ENCODE measurements around the gene SPZ1. TPM values are rescaled to one million over a fixed set of nuclear protein-coding genes. Genes with fewer than 3 reads are reported as not detected.
"Not testable (repeated sequence)": the region's sequence is repeated elsewhere in the genome, so short reads cannot be mapped to it uniquely, and the experiment has no call there.

Gene SPZ1, protein sequence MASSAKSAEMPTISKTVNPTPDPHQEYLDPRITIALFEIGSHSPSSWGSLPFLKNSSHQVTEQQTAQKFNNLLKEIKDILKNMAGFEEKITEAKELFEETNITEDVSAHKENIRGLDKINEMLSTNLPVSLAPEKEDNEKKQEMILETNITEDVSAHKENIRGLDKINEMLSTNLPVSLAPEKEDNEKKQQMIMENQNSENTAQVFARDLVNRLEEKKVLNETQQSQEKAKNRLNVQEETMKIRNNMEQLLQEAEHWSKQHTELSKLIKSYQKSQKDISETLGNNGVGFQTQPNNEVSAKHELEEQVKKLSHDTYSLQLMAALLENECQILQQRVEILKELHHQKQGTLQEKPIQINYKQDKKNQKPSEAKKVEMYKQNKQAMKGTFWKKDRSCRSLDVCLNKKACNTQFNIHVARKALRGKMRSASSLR
- polyA plus RNA-seq (ENCODE audit: insufficient read length in 12 of 12), result not detected
- long read RNA-seq, donor 1, result 0 reads
- long read RNA-seq, donor 2, result 0 reads
- long read RNA-seq, donor 3, result 0 reads
- long read RNA-seq, donor 4, result 0 reads
- long read RNA-seq, donor 5, result 0 reads
- long read RNA-seq, donor 6, result 0 reads
- long read RNA-seq, donor 7, result 0 reads
- long read RNA-seq, donor 8, result 0 reads
- long read RNA-seq, donor 9, result 0 reads
- long read RNA-seq, donor 10, result 0 reads
- long read RNA-seq, donor 11, result 0 reads

DNA sequence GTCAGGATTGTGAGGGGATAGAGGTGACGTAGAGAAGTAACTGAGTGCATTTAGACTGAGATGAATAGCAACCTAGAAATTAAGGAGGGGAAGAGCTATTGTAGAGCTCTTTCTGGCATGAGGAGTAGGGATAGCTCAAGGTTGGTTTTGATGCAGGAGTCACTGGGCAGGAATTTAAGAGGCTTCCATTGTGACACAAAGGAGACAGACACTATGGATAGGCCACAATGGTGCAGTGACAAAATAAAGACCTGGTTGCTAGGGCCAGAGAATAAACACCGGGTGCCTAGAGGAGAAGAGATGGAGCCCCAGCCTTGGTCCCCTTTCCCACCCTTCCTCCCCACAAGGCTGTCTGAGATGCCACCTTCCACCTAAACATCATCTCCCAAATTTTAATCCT is at the start of gene SPZ1:
SPZ1 (plus strand) TSS at position 301 of the 400 bp plus-strand sequence. CDS start 214 bp downstream, outside the sequence.
- no peak for DNase-seq

DNA sequence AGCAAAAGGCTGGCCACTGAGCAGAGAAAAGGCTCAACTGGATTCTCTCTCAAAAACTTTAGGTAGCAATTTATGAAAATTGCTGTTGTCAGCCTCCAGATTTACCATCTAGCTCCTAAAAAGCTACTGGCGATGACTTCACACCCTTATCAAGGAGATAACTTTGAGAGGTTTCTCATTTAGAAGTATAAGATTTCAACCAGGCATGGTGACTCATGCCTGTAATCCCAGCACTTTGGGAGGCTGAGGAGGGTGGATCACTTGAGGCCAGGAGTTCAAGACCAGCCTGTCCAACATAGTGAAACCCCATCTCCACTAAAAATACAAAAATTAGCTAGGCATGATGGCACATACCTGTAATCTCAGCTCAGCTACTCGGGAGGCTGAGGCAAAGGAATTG is 49.3 kb upstream of the SPZ1 start:
- DNase-seq, result not testable (repeated sequence)

DNA sequence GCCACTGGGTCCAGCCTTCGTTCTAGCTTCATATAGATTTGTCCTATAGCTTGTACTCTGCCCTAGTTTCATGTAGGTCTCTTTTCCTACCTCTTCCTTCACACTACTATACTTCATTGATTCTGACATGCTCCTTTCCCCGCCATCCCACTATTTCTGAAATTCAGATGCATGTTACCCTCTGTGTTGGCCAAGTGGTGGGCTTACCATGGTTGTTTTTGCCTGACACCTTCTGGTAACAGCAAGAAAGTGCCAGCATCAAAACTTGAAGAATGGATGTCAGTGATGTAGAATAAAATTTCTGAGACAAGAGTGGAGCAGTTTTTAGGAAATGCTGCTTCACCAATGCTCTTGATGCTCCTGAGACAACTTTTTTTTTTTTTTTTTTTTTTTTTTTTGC is 44.5 kb upstream of the SPZ1 start:
- no peak for DNase-seq

DNA sequence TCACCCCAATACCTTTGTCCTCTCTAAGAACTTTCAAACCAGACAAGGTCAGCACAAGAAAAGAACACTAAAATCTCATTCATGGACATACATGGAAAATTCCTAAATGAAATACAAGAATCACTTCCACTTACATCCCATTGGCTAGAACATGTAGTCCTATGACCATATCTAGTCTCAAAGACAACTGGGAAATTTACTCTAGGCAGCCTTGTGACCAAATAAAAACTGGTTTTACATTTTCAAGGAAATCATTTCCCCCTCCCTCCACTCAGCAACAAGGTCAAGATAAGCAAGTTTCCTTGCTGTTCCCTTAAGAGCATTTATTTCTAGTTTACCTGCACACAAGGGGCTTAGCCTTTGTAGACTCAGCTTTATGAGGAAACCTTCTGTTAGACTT is 43.6 kb upstream of the SPZ1 start:
- DNase-seq, result no peak

DNA sequence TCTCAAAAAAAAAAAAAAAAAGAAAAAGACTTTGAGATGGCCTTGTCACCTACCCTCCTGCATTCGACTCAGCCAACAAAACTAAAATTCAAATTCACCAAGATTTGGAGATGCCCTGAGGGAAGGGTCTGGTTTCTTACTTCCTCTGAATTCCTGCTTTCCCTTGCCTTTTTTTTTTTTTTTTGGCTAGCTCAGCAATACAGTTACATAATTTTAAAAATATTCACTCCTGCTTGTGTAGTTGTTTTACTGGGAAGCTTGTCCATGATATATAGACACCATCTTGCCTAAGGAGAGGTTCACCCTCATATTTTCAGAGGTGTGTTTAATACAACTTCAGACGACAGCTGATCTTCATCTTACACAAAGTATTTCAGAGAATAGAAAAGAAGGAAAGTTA is 42.6 kb upstream of the SPZ1 start:
- no peak for DNase-seq

DNA sequence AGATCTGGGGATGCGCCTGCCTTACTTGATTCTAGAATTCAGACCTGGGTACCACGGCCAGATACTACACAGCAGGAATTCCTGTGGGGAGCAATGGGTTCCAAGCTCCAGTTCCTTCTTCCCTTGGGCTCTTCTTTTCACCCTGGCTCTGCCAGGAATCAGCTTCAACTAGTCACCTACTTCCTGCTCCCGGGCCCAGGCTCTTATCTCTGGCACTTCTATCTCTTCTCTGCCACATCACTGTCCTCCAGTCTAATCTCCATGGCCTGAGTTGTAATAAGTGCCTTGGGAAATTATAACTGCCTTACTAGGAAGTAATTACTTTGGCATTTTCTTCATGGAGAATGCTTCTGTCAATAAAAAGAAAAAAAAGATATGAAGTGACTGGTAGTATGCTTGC is 37.7 kb upstream of the SPZ1 start:
- no peak for DNase-seq

DNA sequence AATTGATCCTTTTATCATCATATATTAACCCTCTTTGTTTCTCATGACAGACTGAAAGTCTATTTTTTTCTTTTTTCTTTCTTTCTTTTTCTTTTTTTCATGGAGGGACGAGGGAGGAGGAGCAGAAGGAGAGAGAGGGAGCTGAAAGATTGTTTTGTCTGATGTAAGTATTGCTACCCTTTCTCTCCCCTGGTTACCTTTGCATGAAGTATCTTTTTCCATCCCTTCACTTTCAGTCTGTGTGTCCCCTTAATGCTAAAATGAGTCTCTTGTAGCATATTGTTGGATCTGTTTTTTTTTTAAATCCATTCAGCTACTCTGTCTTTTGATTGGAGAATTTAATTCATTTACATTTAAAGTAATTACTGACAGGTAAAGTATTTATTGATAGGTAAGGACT is 36.4 kb upstream of the SPZ1 start:
- DNase-seq, result no peak

DNA sequence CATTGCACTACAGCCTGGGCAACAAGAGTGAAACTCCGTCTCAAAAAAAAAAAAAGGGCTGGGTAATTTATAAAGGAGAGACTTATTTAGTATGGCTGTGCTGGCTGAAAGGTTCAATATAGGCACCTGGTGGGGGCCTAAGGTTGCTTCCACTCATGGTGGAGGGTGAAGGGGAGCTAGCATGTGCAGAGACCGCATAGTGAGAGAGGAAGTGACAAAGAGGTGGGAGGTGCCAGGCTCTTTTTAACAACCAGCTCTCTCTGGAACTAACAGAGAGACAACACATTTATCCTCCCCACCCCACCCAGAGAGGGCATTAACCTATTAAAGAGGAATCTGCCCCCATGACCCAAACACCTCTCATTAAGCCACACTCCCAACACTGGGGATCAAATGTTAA is 35.1 kb upstream of the SPZ1 start:
- DNase-seq, result no peak

DNA sequence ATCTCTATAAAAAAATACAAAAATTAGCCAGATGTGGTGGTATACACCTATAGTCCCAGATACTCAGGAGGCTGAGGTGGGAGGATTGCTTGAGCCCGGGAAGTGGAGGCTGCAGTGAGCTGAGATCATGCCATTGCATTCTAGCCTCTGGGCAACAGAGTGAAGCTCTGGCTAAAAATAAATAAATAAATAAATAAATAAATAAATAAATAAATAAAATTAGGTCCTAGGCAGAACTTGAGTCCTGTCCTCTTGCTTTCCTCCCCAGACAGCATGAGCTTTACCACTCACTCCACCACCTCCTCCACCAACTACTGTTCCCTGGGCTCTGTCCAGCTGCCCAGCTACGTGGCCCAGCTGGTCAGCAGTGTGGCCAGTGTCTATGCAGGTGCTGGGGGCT is 31.6 kb upstream of the SPZ1 start:
- DNase-seq, result no peak

DNA sequence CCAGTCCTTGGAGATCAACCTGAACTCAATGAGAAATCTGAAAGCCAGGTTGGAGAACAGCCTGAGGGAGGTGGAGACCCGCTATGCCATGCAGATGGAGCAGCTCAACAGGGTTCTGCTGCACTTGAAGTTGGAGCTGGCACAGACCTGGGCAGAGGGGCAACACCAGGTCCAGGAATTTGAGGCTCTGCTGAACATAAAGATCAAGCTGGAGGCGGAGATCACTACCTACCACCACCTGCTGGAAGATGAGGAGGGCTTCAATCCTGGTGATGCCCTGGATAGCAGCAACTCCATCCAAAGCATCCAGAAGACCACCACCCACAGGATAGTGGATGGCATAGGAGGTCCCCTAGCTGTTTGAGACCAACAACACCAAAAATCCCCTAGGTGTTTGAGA is 30.5 kb upstream of the SPZ1 start:
- no peak for DNase-seq

DNA sequence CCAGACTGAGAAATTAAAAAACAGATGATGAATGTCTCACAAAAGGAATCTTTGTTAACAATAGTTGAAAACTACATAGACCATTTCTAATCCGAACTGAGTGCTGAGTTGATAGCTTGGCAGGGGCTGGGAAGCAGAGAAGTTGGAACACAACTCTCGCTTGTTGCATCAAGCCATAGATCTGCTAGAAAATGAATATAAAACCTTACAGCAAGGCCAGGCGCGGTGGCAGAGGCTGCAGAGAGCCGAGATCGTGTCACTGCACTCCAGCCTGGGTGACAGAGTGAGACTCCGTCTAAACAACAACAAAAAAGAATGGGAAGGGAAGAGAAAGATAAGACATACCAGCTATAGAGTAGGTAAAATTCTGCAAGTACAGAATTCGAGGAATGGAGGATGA is 28.0 kb upstream of the SPZ1 start:
- DNase-seq, result no peak

DNA sequence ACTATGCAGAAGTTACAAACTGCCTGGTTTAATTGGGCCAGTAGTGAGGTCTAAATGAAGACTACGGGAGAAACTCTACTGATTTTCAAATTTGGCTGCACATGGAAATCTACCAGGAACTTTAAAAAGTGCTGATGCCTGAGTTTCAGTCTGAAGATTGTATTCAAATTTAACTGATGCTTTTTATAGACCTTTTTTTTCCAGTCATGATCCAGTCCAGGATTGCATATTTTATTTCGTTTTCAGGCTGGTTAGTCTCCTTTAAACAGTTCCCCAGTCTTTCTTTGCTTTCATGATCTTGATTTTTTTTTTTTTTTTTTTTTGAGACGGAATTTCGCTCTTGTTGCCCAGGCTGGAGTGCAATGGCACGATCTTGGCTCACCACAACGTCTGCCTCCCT is 23.7 kb upstream of the SPZ1 start:
- DNase-seq, result peak; percentile 27

DNA sequence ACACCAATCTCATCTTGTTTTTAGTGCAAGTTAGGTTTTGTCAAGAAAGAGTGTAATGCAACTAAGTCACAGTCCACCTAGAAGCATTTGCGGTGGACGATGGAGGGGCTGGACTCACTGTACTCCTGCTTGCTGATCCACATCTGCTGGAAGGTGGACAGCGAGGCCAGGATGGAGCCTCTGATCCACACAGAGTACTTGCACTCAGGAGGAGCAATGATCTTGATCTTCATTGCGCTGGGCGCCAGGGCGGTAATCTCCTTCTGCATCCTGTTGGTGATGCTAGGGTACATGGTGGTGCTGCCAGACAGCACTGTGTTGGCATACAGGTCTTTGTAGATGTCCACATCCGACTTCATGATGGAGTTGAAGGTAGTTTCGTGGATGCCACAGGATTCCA is 20.2 kb upstream of the SPZ1 start:
- DNase-seq, result no peak

DNA sequence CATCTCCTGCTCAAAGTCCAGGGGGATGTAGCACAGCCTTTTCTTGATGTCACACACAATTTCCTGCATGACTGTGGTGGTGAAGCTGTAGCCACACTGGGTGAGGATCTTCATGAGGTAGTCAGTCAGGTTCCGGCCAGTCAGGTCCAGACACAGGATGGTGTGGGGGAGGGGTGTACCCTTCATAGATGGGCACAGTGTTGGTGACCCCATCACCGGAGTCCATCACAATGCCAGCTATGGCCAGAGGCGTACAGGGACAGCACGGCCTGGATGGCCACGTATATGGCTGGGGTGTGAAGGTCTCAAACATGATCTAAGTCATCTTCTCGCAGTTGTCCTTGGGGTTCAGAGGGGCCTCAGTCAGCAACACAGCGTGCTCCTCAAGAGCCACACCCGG is 19.7 kb upstream of the SPZ1 start:
- DNase-seq, result no peak

DNA sequence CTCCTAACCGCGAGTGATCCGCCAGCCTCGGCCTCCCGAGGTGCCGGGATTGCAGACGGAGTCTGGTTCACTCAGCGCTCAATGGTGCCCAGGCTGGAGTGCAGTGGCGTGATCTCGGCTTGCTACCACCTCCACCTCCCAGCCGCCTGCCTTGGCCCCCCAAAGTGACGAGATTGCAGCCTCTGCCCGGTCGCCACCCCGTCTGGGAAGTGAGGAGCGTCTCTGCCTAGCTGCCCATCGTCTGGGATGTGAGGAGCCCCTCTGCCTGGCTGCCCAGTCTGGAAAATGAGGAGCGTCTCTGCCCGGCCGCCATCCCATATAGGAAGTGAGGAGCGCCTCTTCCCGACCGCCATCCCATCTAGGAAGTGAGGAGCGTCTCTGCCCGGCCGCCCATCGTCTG is 19.0 kb upstream of the SPZ1 start:
- DNase-seq, result not testable (repeated sequence)

DNA sequence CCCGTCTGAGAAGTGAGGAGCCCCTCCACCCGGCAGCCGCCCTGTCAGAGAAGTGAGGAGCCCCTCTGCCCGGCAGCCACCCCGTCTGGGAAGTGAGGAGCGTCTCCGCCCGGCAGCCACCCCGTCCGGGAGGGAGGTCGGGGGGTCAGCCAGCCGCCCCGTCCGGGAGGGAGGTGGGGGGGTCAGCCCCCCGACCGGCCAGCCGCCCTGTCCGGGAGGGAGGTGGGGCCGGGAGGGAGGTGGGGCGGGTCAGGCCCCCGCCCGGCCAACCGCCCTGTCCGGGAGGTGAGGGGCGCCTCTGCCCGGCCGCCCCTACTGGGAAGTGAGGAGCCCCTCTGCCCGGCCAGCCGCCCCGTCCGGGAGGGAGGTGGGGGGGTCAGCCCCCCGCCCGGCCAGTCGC is 18.5 kb upstream of the SPZ1 start:
- DNase-seq, result not testable (repeated sequence)

DNA sequence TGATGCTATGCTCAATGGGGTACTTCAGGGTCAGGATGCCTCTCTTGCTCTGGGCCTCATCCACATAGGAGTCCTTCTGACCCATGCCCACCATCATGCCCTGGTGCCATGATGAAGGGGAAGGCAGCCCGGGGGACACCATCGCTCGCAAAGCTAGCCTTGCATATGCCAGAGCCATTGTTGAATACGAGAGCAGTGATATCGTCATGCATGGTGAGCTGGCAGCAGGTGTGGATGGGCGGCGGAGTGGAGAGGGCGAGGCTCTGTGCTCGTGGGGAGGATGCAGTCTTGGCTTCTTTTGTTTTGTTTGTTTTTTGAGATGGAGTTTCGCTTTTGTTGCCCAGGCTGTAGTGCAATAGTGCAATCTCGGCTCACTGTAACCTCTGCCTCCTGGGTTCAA is 17.2 kb upstream of the SPZ1 start:
- DNase-seq, result no peak

DNA sequence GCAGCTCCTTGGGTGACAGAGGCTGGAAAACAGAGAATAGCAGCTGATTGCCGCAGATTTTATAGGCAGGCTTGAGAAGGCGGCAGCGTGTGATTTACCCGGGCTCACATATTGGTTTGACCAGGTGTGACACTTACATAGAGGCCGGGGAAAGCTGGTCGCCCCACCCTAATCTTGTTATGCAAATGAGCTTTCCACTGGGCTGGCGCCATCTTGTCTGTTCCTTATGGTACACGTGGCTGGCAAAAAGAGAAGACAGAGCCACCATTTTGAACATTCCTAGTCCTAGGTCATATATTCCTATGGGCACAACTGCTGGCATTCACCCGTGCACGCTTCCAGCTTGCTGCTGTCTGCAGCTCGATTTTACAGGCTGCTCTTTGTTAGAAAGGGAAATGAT is 11.3 kb upstream of the SPZ1 start:
- no peak for DNase-seq

DNA sequence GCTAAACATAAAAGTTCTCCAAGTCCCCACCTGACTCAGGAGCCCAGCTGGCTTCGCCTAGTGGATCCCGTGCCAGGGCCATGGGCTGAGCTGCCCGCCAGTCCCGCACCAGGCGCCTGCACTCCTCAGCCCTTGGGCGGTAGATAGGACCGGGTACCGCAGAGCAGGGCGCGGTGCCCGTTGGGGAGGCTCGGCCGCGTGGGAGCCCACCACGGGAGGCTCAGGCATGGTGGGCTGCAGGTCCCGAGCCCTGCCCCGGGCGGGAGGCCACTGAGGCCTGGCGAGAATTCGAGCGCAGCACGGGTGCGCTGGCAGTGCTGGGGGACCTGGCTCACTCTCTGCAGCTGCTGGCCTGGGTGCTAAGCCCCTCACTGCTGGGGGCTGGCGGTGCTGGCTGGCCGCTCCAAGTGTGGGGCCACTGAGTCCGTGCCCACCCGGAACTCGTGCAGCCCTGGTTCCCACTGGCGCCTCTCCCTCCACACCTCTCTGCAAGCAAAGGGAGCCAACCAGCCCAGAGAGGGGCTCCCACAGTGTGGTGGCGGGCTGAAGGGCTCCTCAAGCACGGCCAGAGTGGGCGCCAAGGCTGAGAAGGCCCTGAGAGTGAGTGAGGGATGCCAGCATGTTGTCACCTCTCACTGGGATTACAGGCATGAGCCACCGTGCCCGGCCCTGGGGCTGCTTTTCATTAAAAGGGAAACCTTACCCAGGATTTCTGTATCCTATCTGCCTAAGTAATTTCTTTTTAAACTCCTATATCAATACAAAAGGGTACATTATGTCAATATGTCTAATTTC is 9.7 kb upstream of the SPZ1 start:
- no peak for DNase-seq

DNA sequence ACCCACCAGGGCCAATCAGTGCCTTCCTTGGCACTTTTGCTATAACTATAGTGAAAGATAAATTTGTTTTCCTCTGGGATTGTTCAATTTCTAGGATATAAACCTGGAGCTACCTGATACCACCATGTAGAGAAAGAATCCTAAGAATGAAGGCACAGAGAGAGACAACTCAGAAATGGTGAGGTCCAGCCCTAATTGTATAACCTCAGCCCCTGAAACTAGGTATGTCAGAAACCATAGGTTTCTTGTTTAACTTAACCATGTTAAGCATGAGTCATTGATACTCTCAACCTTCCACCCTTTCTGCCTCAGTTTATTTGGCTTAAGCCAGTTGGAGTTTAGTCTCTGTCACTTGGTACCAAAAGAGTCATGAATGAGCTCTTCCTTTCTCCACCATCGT is 4.6 kb upstream of the SPZ1 start:
- no peak for DNase-seq

DNA sequence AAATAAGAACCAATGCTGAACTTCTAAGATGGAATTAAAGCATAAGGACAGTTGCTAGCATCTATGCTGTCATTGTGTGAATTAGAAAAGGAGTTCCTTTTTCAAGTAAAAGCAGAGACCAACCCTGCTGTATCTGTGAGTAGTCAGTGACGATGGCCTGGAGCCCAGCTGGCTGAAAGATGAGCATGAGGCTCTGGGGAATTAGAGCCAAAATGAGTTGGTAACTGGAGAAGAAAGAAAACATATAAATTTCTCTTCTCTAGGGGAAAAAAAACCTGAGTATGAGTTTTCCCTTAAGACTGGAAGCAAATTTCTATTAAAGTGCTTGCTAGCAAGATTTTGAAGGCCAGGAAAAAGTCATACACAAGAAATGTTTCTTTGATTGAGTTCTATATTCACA is 1.6 kb upstream of the SPZ1 start:
- peak; percentile 43 for DNase-seq

DNA sequence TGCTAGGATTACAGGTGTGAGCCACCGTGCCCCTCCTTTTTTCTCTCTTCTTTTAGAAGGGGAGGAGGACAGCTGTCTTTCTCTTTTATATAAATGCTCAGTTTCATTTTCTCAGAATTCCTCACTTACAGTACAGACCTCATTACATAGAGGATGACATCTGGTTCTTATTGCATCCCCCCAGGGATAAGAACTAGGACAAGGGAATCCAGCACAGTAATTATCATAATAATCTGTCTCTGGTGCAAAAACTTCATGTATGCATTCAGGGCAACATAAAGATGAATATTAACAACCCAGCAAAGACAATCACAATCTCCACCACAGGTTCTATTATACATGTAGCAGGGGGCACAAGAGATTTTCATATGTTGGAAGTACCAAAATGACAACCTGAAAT is 5.1 kb downstream of the SPZ1 start:
- DNase-seq, result no peak

DNA sequence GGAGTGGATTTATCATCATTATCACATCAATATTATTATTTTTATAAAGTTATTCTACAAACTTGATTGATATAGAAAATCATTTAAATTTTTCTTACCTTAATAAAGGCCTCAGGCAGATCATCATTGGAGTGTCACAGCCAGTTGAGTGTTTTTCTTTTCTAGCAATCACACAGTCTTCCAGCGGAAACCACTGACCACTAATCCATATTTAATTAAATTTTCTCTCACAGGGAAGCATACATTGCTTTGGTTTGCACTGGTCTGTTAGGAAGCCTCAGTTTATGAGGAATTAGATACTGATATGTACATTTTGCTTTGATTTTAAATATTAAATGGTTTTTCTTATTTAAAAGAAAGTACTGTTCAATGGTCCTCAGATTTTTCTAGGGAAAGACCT is 6.7 kb downstream of the SPZ1 start:
- DNase-seq, result no peak

All from muscle of arm (tissue), 14 donors.